ENCODE measurements around the gene RNF121. TPM values are rescaled to one million over a fixed set of nuclear protein-coding genes. Genes with fewer than 3 reads are reported as not detected.

RNF121 gene
- total and polyA plus RNA-seq, 2 of the 13 experiments (the other 11 are each of a cell fraction or from before 2014, with no cell fraction given): 28.6 to 44.3 TPM

GRCh38 chr11:71928737-71929443 lies at the start of gene RNF121 (continued):
- TF ChIP-seq RBFOX2 (IDR thresholded peaks at IDR 0.05; ENCODE audit: low read depth, low read length) (peak; percentile 77), ZNF318 (CRISPR knock-in tag; IDR thresholded peaks at IDR 0.05) (no peak), DNMT1 (CRISPR knock-in tag; IDR thresholded peaks at IDR 0.05) (no peak), ZKSCAN1 (IDR thresholded peaks at IDR 0.05; ENCODE audit: low read length) (peak; percentile 30; the same call in 1 of the 2 replicates), ZNF121 (CRISPR knock-in tag; IDR thresholded peaks at IDR 0.05) (no peak), NPAS2 (CRISPR knock-in tag; IDR thresholded peaks at IDR 0.05; ENCODE audit: borderline replicate concordance) (no peak), RCOR2 (CRISPR knock-in tag; IDR thresholded peaks at IDR 0.05) (no peak), HBP1 (CRISPR knock-in tag; IDR thresholded peaks at IDR 0.05; ENCODE audit: low read depth) (no peak), SP4 (CRISPR knock-in tag; IDR thresholded peaks at IDR 0.05) (no peak), FOSL1 (CRISPR knock-in tag; IDR thresholded peaks at IDR 0.05; ENCODE audit: borderline replicate concordance) (no peak), KLF16 (CRISPR knock-in tag; IDR thresholded peaks at IDR 0.05) (no peak), BCL6 (CRISPR knock-in tag; IDR thresholded peaks at IDR 0.05) (0 out of 2 replicates have a peak, but pooled peaks have one; percentile 8)
- TF ChIP-seq, protein P1, sequence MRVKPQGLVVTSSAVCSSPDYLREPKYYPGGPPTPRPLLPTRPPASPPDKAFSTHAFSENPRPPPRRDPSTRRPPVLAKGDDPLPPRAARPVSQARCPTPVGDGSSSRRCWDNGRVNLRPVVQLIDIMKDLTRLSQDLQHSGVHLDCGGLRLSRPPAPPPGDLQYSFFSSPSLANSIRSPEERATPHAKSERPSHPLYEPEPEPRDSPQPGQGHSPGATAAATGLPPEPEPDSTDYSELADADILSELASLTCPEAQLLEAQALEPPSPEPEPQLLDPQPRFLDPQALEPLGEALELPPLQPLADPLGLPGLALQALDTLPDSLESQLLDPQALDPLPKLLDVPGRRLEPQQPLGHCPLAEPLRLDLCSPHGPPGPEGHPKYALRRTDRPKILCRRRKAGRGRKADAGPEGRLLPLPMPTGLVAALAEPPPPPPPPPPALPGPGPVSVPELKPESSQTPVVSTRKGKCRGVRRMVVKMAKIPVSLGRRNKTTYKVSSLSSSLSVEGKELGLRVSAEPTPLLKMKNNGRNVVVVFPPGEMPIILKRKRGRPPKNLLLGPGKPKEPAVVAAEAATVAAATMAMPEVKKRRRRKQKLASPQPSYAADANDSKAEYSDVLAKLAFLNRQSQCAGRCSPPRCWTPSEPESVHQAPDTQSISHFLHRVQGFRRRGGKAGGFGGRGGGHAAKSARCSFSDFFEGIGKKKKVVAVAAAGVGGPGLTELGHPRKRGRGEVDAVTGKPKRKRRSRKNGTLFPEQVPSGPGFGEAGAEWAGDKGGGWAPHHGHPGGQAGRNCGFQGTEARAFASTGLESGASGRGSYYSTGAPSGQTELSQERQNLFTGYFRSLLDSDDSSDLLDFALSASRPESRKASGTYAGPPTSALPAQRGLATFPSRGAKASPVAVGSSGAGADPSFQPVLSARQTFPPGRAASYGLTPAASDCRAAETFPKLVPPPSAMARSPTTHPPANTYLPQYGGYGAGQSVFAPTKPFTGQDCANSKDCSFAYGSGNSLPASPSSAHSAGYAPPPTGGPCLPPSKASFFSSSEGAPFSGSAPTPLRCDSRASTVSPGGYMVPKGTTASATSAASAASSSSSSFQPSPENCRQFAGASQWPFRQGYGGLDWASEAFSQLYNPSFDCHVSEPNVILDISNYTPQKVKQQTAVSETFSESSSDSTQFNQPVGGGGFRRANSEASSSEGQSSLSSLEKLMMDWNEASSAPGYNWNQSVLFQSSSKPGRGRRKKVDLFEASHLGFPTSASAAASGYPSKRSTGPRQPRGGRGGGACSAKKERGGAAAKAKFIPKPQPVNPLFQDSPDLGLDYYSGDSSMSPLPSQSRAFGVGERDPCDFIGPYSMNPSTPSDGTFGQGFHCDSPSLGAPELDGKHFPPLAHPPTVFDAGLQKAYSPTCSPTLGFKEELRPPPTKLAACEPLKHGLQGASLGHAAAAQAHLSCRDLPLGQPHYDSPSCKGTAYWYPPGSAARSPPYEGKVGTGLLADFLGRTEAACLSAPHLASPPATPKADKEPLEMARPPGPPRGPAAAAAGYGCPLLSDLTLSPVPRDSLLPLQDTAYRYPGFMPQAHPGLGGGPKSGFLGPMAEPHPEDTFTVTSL (CRISPR knock-in tag; IDR thresholded peaks at IDR 0.05; ENCODE audit: borderline replicate concordance): no peak

Measured in HepG2 (cell line).